Endodermal cell (in vitro differentiated cells): ENCODE measurements around the gene BFAR. TPM values are rescaled to one million over a fixed set of nuclear protein-coding genes. Genes with fewer than 3 reads are reported as not detected.

Experiments
- DNase-seq: peaks from one replicate; pipeline ENCODE4 v3.0.0-alpha.2; 2017
- H3K27ac ChIP-seq: 2 replicates; pipeline ENCODE4 v1.5.1; 2013; ENCODE audit warnings: mild to moderate bottlenecking, low read depth, low read length, moderate library complexity
- H3K27me3 ChIP-seq: 2 replicates; pipeline ENCODE4 v1.6.1; 2013; ENCODE audit warnings: mild to moderate bottlenecking, low read length, moderate library complexity; ENCODE audit not compliant: insufficient read depth, control insufficient read depth, poor library complexity, severe bottlenecking
- H3K36me3 ChIP-seq: 2 replicates; pipeline ENCODE4 v1.7.0; 2013; ENCODE audit warnings: mild to moderate bottlenecking, low read length, moderate library complexity; ENCODE audit not compliant: control insufficient read depth, insufficient read depth
- H3K4me1 ChIP-seq: one replicate; pipeline ENCODE4 v1.7.0; 2013; ENCODE audit warnings: low read length; ENCODE audit not compliant: control insufficient read depth, insufficient read depth
- H3K4me3 ChIP-seq: 2 replicates; pipeline ENCODE4 v1.5.1; 2013; ENCODE audit warnings: mild to moderate bottlenecking, low read length, moderate library complexity
- H3K9ac ChIP-seq: 2 replicates; pipeline ENCODE4 v1.6.1; 2013; ENCODE audit warnings: mild to moderate bottlenecking, low read length, moderate library complexity; ENCODE audit not compliant: poor library complexity, severe bottlenecking; ENCODE audit errors: extremely low read depth
- H3K9me3 ChIP-seq: 2 replicates; pipeline ENCODE4 v1.6.1; 2013; ENCODE audit warnings: mild to moderate bottlenecking, low read length, moderate library complexity; ENCODE audit not compliant: control insufficient read depth
- H3K27ac Mint-ChIP-seq: 2 replicates; pipeline ENCODE4 v1.8.0; 2020; ENCODE audit warnings: mixed read lengths
- H3K27me3 Mint-ChIP-seq: 2 replicates; pipeline ENCODE4 v1.8.0; 2021; ENCODE audit warnings: mild to moderate bottlenecking, mixed read lengths; ENCODE audit not compliant: insufficient read depth
- H3K36me3 Mint-ChIP-seq: 2 replicates; pipeline ENCODE4 v1.8.0; 2020; ENCODE audit warnings: low read depth, mixed read lengths
- H3K4me1 Mint-ChIP-seq: 2 replicates; pipeline ENCODE4 v1.8.0; 2020; ENCODE audit warnings: mixed read lengths
- H3K4me3 Mint-ChIP-seq: 2 replicates; pipeline ENCODE4 v1.8.0; 2020; ENCODE audit warnings: mild to moderate bottlenecking, moderate library complexity, mixed read lengths
- H3K9me3 Mint-ChIP-seq: 2 replicates; pipeline ENCODE4 v1.8.0; 2020; ENCODE audit warnings: mild to moderate bottlenecking, mixed read lengths
- CTCF ChIP-seq: fragments of 200-600 bp; sonication (generic); conservative IDR thresholded peaks from 2 replicates; pipeline ENCODE4 v1.5.0; 2021; ENCODE audit warnings: antibody characterized with exemption, mild to moderate bottlenecking
- WGBS, 2 experiments: methylation state at CpG; one replicate each; pipeline versions ENCODE4 v1.1.5 to v1.1.7; 2013; ENCODE audit warnings: missing lambda C conversion rate in 2 of 2, mixed read lengths in 1 of 2; ENCODE audit not compliant: insufficient coverage in 1 of 2, insufficient read length in 1 of 2; 5-methylcytosine and 5-hydroxymethylcytosine counted together
- total RNA-seq, 2 donors: library from RNA; stranded (reverse); fragmentation: NEBNext Ultra II Directional in 1 of 2; extraction: Animal tissue kit (Norgen Biotek cat#: 25700) in 1 of 2; gene quantifications; 2 replicates in 1 of 2; 3 replicates in 1 of 2; pipeline ENCODE4 v1.2.1, GENCODE V29; 2021

BFAR gene
- total RNA-seq, 2 donors from 2014 or later, result 60.1 to 73.3 TPM

GRCh38 chr16:14609716-14610115 is 23.0 kb upstream of the BFAR start:
- no peak for DNase-seq
- Histone ChIP-seq H3K27me3 (no peaks in the 10 kb centered on the region), H3K27ac (no peak overlapping the region), H3K36me3 (peaks cover 76% of the 10 kb centered on the region), H3K4me1 (no peaks in the 10 kb centered on the region), H3K9me3 (no peaks in the 10 kb centered on the region), H3K4me3 (no peak overlapping the region), H3K9ac (no peak overlapping the region)
- H3K27me3 Mint-ChIP-seq, result no peaks in the 10 kb centered on the region
- 90 to 91% methylated on average over 5 to 6 of the region's 6 CpGs for WGBS, 2 experiments
- no peak for TF ChIP-seq CTCF
- no peaks in the 10 kb centered on the region for H3K9me3 Mint-ChIP-seq
- H3K4me3 Mint-ChIP-seq, result no peak overlapping the region
- H3K27ac Mint-ChIP-seq, result peak overlapping the region; percentile 26
- H3K36me3 Mint-ChIP-seq, result peaks cover 48% of the 10 kb centered on the region
- no peaks in the 10 kb centered on the region for H3K4me1 Mint-ChIP-seq

DNA sequence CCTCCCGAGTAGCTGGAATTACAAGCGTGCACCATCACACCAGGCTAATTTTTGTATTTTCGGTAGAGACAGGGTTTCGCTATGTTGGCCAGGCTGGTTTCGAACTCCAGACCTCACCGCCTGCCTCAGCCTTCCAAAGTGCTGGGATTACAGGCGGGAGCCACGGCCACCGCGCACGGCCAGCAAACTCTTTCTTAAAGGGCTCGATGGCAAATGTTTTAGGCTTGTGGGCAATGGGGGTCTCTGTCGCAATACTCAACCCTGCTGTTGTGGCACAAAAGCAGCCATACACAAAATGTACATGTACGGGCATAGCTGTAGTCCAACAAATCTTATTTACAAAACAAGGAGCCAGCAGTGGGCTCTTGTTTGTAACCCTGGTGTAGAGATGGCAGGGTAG is 21.1 kb upstream of the BFAR start:
- H3K36me3 ChIP-seq, result peaks cover 76% of the 10 kb centered on the region
- 89 to 96% methylated on average over 12 to 14 of the region's 14 CpGs for WGBS, 2 experiments
- TF ChIP-seq CTCF, result no peak
- no peaks in the 10 kb centered on the region for H3K4me1 ChIP-seq
- no peak for DNase-seq
- Mint-ChIP-seq H3K36me3 (peaks cover 53% of the 10 kb centered on the region), H3K4me3 (no peak overlapping the region), H3K9me3 (no peaks in the 10 kb centered on the region), H3K27me3 (no peaks in the 10 kb centered on the region), H3K4me1 (no peaks in the 10 kb centered on the region), H3K27ac (no peak overlapping the region)
- H3K9ac ChIP-seq, result no peak overlapping the region
- no peaks in the 10 kb centered on the region for H3K9me3 ChIP-seq
- H3K4me3 ChIP-seq, result no peak overlapping the region
- H3K27me3 ChIP-seq, result no peaks in the 10 kb centered on the region
- H3K27ac ChIP-seq, result no peak overlapping the region

DNA sequence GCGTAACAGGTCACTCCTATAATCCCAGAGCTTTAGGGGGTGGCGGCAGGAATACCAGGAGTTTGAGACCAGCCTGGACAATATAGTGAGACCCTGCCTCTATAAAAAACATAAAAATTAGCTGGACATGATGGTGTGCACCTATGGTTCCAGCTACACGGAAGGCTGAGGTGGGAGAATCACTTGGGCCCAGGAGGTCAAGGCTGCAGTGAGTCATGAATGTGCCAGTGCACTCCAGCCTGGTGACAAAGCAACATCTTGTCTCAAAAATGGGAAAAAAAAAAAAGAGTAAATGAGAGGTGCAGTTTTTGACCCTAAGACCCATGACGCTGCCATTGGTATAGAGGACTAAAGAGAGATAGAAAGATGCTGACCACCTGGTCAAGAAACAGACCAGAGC is 18.8 kb upstream of the BFAR start:
- TF ChIP-seq CTCF, result no peak
- Histone ChIP-seq H3K27ac (no peak overlapping the region), H3K27me3 (no peaks in the 10 kb centered on the region), H3K9me3 (no peaks in the 10 kb centered on the region), H3K9ac (no peak overlapping the region), H3K4me3 (no peak overlapping the region), H3K4me1 (no peaks in the 10 kb centered on the region), H3K36me3 (peaks cover 72% of the 10 kb centered on the region)
- no peaks in the 10 kb centered on the region for H3K9me3 Mint-ChIP-seq
- peaks cover 56% of the 10 kb centered on the region for H3K36me3 Mint-ChIP-seq
- no peaks in the 10 kb centered on the region for H3K4me1 Mint-ChIP-seq
- 94 to 96% methylated on average over 4 of the region's 4 CpGs for whole genome bisulfite sequencing, 2 experiments
- H3K27me3 Mint-ChIP-seq, result no peaks in the 10 kb centered on the region
- H3K4me3 Mint-ChIP-seq, result no peak overlapping the region
- no peak overlapping the region for H3K27ac Mint-ChIP-seq
- DNase-seq, result no peak
